ENCODE data around the gene CXCL1.

DNA sequence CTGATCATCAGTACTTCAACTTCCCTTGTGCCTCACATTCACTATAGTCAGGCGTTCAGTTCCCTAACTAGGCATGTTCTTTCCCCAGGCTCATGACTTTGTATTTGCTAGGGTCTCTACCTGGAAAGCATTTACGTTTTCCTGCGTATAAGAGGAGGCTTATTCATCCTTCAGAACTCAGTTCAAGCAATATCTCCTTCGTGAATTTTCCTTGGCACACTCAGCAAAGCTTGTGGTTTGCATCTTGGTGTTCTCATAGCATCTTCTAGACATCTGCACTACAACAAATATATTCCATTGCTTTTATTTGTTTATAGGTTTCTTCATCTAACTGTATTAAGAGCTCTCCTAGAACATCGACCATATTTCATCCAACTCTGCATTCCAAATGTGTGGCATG is 30.1 kb upstream of the CXCL1 start:
- TF ChIP-seq, protein P1, sequence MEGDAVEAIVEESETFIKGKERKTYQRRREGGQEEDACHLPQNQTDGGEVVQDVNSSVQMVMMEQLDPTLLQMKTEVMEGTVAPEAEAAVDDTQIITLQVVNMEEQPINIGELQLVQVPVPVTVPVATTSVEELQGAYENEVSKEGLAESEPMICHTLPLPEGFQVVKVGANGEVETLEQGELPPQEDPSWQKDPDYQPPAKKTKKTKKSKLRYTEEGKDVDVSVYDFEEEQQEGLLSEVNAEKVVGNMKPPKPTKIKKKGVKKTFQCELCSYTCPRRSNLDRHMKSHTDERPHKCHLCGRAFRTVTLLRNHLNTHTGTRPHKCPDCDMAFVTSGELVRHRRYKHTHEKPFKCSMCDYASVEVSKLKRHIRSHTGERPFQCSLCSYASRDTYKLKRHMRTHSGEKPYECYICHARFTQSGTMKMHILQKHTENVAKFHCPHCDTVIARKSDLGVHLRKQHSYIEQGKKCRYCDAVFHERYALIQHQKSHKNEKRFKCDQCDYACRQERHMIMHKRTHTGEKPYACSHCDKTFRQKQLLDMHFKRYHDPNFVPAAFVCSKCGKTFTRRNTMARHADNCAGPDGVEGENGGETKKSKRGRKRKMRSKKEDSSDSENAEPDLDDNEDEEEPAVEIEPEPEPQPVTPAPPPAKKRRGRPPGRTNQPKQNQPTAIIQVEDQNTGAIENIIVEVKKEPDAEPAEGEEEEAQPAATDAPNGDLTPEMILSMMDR (IDR thresholded peaks at IDR 0.05), result no peak
- no peak for TF ChIP-seq POLR2A (IDR thresholded peaks at IDR 0.05)

All from adrenal gland (tissue), 5 donors.